Measurements from ENCODE around the gene TMEM131.

GRCh38 chr2:97851172-97851571 is 144.6 kb downstream of the TMEM131 start:
- TF ChIP-seq CTCF (IDR thresholded peaks at IDR 0.05 in 4 of 5, conservative IDR thresholded peaks at IDR 0.05 in 1 of 5) (no peak), POLR2A (IDR thresholded peaks at IDR 0.05) (no peak)
